GM21619 (cell line): ENCODE results near the gene CAMKK2.
"Not testable (repeated sequence)": the region's sequence is repeated elsewhere in the genome, so short reads cannot be mapped to it uniquely, and the experiment has no call there.

Experiments
- ATAC-seq: cut with Tn5 transposase; IDR thresholded peaks from one replicate; pipeline ENCODE4 v1.9.1; 2021; ENCODE audit not compliant: unreplicated experiment

The CAMKK2 gene

GRCh38 chr12:121226871-121227270, 69.6 kb downstream of the CAMKK2 start:
- ATAC-seq: not testable (repeated sequence)

GRCh38 chr12:121226399-121226798, 70.1 kb downstream of the CAMKK2 start:
- ATAC-seq: no peak

- no peak for ATAC-seq
Observed at GRCh38 chr12:121224591-121224990, 71.9 kb downstream of the CAMKK2 start.

- ATAC-seq: no peak
Observed at GRCh38 chr12:121223292-121224285, 72.9 kb downstream of the CAMKK2 start.

DNA sequence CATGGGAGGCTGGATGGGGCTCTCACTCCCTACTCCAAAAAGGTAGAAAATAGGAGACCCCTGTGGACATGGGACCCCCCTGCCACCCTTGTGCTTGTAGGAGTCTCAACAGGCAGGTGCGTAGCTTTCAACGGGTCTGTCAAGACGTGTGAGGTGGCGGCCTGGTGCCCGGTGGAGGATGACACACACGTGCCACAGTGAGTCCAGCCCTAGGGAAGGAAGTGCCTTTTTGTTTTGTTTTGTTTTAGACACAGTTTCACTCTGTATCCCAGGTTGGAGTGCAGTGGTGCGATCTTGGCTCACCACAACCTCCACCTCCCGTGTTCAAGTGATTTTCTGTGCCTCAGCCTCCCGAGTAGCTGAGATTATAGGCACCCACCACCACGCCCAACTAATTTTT, 73.7 kb downstream of the CAMKK2 start:
- ATAC-seq: no peak

- ATAC-seq: no peak
Observed at GRCh38 chr12:121219353-121219986, 77.0 kb downstream of the CAMKK2 start.

- no peak for ATAC-seq
Observed at GRCh38 chr12:121218588-121219352, 77.7 kb downstream of the CAMKK2 start.

- ATAC-seq: no peak
Observed at GRCh38 chr12:121217761-121218160, 78.7 kb downstream of the CAMKK2 start.

DNA sequence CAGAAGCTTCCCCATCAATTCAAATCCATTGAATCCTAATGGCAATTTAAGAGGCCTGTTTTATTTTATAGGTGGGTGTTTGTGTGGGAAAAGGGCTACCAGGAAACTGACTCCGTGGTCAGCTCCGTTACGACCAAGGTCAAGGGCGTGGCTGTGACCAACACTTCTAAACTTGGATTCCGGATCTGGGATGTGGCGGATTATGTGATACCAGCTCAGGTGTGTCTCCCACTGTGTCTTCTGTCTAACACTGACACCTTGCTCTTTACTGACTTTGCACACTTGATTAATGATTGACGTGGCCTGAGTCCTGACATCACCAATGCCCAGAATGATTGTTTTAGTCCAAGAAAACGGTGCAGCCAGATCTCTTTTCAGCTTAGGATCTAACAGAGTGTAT, 79.4 kb downstream of the CAMKK2 start:
- no peak for ATAC-seq

- ATAC-seq: no peak
Observed at GRCh38 chr12:121216102-121216501, 80.4 kb downstream of the CAMKK2 start.

DNA sequence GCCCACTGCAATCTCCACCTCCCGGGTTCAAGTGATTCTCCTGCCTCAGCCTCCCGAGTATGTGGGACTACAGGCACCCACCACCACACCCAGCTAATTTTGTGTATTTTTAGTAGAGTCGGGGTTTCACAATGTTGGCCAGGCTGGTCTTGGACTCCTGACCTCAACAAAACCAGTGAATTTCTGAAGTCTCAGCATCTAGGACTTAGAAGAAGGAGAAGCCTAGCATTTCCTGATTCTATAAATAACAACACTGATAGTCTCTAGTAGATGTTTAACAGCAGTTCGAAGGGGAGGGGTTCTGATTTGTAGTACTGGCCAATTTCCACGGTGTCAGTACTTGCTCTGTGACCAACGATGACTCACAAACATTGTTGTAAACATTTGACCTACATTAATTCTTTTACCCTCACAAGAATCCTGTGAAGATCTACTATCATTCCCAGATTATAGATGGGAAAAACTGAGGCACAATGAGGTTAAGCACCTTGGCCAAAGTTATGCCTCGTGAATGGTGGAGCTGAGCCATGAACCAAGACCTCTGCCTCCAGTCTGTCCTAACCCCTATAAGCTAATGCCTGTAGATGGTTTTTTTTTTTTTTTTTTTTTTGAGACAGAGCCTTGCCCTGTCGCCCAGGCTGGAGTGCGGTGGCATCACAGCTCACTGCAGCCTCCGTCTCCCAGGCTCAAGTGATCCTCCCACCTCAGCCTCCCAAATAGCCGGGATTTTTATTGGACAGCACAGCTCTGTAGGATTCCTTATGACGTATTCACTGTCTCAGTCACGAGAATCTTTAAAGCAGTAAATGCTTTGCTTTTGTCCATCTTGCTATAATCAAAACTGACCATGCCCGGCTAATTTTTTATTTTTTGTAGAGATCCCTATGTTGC, 81.4 kb downstream of the CAMKK2 start:
- ATAC-seq: no peak

DNA sequence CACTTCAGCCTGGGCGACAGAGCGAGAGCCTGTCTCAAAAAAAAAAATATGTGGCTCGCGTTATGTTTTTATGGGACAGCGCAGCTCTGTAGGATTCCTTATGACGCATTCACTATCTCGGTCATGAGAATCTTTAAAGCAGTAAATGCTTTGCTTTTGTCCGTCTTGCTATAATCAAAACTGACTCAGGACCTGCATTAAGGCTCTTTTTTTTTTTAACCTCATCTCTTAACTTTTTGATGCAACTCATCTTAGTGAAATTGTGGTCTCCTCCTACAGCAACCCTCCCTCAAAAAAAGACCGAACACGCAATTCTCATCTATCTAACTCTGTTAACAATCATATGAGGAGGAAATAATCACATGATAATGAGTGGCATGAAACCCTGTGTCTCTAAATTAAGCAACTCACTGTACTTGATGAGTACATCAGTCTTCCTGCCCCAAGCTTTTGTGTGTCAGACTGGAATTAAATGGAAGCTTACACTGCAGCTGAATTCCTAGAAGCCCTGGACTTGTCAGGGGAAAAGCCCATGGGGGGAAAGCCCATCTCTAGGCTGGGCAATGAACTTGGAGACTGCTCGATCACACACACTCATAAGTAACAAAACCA, 82.2 kb downstream of the CAMKK2 start:
- no peak for ATAC-seq

GRCh38 chr12:121212875-121213274, 83.6 kb downstream of the CAMKK2 start:
- no peak for ATAC-seq

DNA sequence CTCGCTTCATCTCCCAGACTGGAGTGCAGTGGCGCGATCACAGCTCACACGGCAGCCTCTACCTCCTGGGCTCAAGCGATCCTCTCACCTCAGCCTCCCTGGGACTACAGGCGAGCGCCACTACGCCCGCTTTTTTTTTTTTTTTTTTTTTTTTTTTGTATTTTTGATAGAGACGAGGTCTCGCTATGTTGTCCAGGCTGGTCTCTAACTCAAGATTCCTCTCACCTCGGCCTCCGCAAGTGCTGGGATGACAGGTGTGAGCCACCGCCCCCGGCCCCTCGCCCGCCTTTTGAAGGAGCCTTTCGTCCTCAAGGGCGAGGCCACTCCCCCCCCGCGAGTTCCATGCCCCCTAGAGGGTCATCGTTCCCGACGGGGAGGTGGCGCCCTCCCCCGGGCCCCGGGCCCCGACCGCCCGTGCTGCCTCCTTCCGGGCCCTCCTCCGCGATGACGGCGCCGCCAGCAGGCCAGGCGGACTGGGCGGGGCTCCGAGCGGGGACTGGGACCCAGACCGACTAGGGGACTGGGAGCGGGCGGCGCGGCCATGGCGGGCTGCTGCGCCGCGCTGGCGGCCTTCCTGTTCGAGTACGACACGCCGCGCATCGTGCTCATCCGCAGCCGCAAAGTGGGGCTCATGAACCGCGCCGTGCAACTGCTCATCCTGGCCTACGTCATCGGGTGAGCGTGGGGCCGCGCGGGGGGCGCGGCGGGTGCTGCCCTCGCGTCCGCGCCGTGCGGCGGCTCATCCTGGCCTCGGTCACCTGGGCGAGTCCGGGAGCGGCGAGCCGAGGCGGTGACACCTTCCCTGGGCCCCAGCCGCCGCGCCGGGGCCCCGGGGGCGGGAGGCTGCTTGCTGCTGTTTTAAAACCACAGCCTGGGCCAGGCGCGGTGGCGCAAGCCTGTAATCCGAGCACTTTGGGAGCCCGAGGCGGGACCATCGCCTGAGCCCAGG, 86.6 kb downstream of the CAMKK2 start, which contains the start of gene P2RX4:
Gene P2RX4 (plus strand): TSS at position 506 of the 949 bp plus-strand sequence. CDS start 36 bp downstream, at position 542.
- ATAC-seq: peak; percentile 86

DNA sequence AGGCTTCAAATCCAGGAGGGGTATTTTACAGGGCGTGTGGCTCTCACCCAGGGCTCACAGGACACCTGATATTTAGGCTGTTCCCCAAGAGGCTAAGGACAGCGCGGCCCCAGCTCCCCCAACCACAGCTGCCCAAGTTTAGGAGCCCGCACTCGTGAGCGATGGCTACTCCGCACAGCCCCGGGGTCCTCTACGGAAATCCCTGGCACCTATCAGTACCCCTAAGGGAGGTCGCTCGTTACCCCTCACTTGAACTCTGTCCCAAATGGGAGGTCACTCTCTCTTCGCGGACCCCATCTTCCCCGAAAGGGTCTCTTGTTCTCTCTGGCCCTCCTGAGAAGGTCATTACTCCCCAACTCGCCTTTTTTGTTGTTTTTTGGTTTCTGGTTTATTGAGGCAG, 87.3 kb downstream of the CAMKK2 start:
- no peak for ATAC-seq

- not testable (repeated sequence) for ATAC-seq
Observed at GRCh38 chr12:121208571-121208970, 87.9 kb downstream of the CAMKK2 start.

DNA sequence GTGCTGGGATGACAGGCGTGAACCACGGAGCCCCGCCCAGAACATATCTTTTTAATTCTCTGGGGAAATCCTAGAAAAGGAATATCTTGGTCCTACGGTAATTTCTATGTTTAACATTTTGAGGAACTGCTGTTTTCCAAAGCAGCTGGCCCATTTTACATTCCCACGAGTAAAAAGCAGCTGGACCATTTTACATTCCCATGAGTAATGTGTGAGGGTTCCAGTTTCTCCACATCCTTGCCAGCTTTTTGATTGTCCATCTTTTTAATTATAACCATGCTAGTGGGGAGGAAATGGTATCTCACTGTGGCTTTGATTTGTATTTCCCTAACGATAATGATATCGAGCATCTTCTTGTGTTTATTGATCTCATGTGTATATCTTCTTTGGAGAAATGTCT, 91.0 kb downstream of the CAMKK2 start:
- ATAC-seq: no peak

DNA sequence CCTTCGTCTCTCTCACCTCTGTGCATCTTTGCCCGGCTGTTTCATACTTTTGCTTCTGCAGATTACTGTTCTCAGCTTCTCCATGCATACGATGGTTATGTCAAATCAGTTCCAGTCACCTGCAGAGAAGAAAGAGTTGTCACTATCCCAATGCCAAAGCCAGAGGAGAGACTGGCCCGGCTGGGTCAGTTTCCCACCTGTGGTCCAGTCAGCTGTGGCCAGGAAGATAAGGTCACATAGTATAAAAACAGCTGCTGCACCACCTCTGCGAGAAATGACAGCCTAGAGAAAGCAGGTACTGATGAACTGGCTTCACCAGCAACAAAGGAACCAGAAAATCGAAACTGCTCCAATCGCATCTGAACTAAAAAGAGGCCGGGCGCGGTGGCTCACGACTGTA, 93.0 kb downstream of the CAMKK2 start:
- ATAC-seq: no peak
